WI38 (cell line): Measurements from ENCODE around the gene COL28A1.

Experiments
- H3K4me3 ChIP-seq: 2 replicates; pipeline ENCODE4 v1.5.1; 2011; ENCODE audit warnings: low read depth, mild to moderate bottlenecking, control low read depth, low read length
- CTCF ChIP-seq: IDR thresholded peaks from 2 replicates; pipeline ENCODE4 v1.5.1; 2012; ENCODE audit warnings: low read depth, mild to moderate bottlenecking, control low read depth, low read length

Gene COL28A1

GRCh38 chr7:7351156-7351555 lies 184.5 kb downstream of the COL28A1 start:
- no peak overlapping the region for H3K4me3 ChIP-seq
- no peak for TF ChIP-seq CTCF

GRCh38 chr7:7349156-7349555 lies 186.5 kb downstream of the COL28A1 start:
- H3K4me3 ChIP-seq, result no peak overlapping the region
- no peak for TF ChIP-seq CTCF

- no peak overlapping the region for H3K4me3 ChIP-seq
- no peak for TF ChIP-seq CTCF
Measured at GRCh38 chr7:7347045-7347444, 188.6 kb downstream of the COL28A1 start.

GRCh38 chr7:7344583-7344982 lies 191.1 kb downstream of the COL28A1 start:
- TF ChIP-seq CTCF, result no peak
- H3K4me3 ChIP-seq, result no peak overlapping the region

- TF ChIP-seq CTCF, result no peak
- H3K4me3 ChIP-seq, result no peak overlapping the region
Measured at GRCh38 chr7:7335909-7336308, 199.8 kb downstream of the COL28A1 start.

GRCh38 chr7:7335215-7335614 lies 200.5 kb downstream of the COL28A1 start:
- no peak overlapping the region for H3K4me3 ChIP-seq
- TF ChIP-seq CTCF, result no peak

- TF ChIP-seq CTCF, result no peak
Measured at GRCh38 chr7:7333610-7334009, 202.1 kb downstream of the COL28A1 start.

More at GRCh38 chr7:7333610-7334009, 202.1 kb downstream of the COL28A1 start:
- no peak overlapping the region for H3K4me3 ChIP-seq
